Panc1 (cell line): ENCODE data around the gene GTPBP4. TPM values are rescaled to one million over a fixed set of nuclear protein-coding genes. Genes with fewer than 3 reads are reported as not detected.

Experiments
- ATAC-seq: fragments of 200-7000 bp; cut with Tn5 transposase; 2 replicates; pipeline ENCODE4 v1.9.1; 2020; ENCODE audit warnings: mild to moderate bottlenecking, moderate library complexity
- BruUV-seq: library from RNA; stranded (reverse); fragments of 400-500 nt; replicated peaks from 2 replicates; lab custom pipeline; 2021; lab: Mats Ljungman, UMichigan
- CTCF ChIA-PET: fragments of 300-600 bp; sonication (Branson Sonifier 250); formaldehyde crosslinking; loops from one replicate; lab custom pipeline; 2022; ENCODE audit warnings: antibody characterized with exemption; lab: Charles Lee
- POLR2A ChIA-PET: fragments of 300-600 bp; sonication (Branson Sonifier 250); formaldehyde crosslinking; loops from one replicate; lab custom pipeline; 2022; ENCODE audit warnings: antibody characterized with exemption; lab: Charles Lee
- DNase-seq: peaks from one replicate; pipeline ENCODE4 v3.0.0-alpha.2; 2010; ENCODE audit warnings: low read depth, low spot score
- H3K27ac ChIP-seq: 2 replicates; pipeline ENCODE4 v1.5.1; 2011; ENCODE audit warnings: mild to moderate bottlenecking, low read length, inconsistent platforms
- H3K27me3 ChIP-seq: fragments of 200-500 bp; sonication (Bioruptor generic); 2 replicates; pipeline ENCODE4 v1.6.0; 2014; ENCODE audit warnings: low read length, inconsistent platforms; ENCODE audit not compliant: control insufficient read depth, insufficient read depth
- H3K36me3 ChIP-seq: fragments of 200-500 bp; sonication (Bioruptor generic); 2 replicates; pipeline ENCODE4 v1.5.1; 2014; ENCODE audit warnings: inconsistent platforms, mild to moderate bottlenecking, low read length, moderate library complexity; ENCODE audit not compliant: control insufficient read depth, insufficient read depth
- H3K4me1 ChIP-seq: 2 replicates; pipeline ENCODE4 v1.5.1; 2011; ENCODE audit warnings: inconsistent platforms, mild to moderate bottlenecking, low read length, moderate library complexity; ENCODE audit not compliant: control insufficient read depth, insufficient read depth
- H3K4me3 ChIP-seq, 2 experiments: 2 replicates each; pipeline ENCODE4 v1.5.1; 2011 to 2012; ENCODE audit warnings: low read depth in 2 of 2, low read length in 2 of 2, mild to moderate bottlenecking in 2 of 2, inconsistent platforms in 1 of 2, moderate library complexity in 1 of 2
- H3K9me3 ChIP-seq: fragments of 200-500 bp; sonication (Bioruptor generic); 2 replicates; pipeline ENCODE4 v1.5.1; 2014; ENCODE audit warnings: low read depth, mild to moderate bottlenecking, inconsistent platforms, low read length, moderate library complexity; ENCODE audit not compliant: control insufficient read depth, insufficient read depth
- POLR2AphosphoS5 ChIP-seq: IDR thresholded peaks from 2 replicates; pipeline ENCODE4 v1.6.1; 2012; ENCODE audit warnings: mild to moderate bottlenecking, low read depth, low read length, moderate library complexity
- SIN3A ChIP-seq: IDR thresholded peaks from 2 replicates; pipeline ENCODE4 v1.6.1; 2012; ENCODE audit warnings: low read depth, mild to moderate bottlenecking, low read length, moderate library complexity, borderline replicate concordance; ENCODE audit not compliant: insufficient read depth
- TCF7L2 ChIP-seq: IDR thresholded peaks from 2 replicates; pipeline ENCODE4 v1.6.1; 2011; ENCODE audit warnings: mild to moderate bottlenecking, low read depth, low read length, inconsistent platforms
- in situ Hi-C: cut with HindIII; loops from 2 replicates; pipeline ENCODE4 v1.10.0; 2016; ENCODE audit warnings: low sequenced_read_pairs, low pct_unique_long_range_greater_than_20kb
- intact Hi-C: fragments of 100-400 bp; cut with micrococcal nuclease; formaldehyde crosslinking; loops from one replicate; pipeline ENCODE4 v1.10.0; 2022; ENCODE audit not compliant: unreplicated experiment
- total RNA-seq: library from RNA; stranded (reverse); gene quantifications from one replicate; pipeline ENCODE4 v1.2.1, GENCODE V29; 2021; ENCODE audit not compliant: unreplicated experiment
- TF ChIP-seq, protein P1 (sequence below), 2 experiments: IDR thresholded peaks; 2 replicates each; pipeline ENCODE4 v1.6.1; 2011 to 2012; ENCODE audit warnings: low read depth in 2 of 2, control low read depth in 1 of 2, low read length in 1 of 2, mild to moderate bottlenecking in 1 of 2, moderate library complexity in 1 of 2; ENCODE audit not compliant: insufficient read depth in 1 of 2
- TF ChIP-seq, protein P2 (sequence below): fragments of 450-650 bp; IDR thresholded peaks from 2 replicates; pipeline ENCODE4 v1.5.1; 2017; ENCODE audit warnings: mild to moderate bottlenecking

Gene GTPBP4
- total RNA-seq, 1 experiment from 2014 or later = 79.5 TPM

DNA sequence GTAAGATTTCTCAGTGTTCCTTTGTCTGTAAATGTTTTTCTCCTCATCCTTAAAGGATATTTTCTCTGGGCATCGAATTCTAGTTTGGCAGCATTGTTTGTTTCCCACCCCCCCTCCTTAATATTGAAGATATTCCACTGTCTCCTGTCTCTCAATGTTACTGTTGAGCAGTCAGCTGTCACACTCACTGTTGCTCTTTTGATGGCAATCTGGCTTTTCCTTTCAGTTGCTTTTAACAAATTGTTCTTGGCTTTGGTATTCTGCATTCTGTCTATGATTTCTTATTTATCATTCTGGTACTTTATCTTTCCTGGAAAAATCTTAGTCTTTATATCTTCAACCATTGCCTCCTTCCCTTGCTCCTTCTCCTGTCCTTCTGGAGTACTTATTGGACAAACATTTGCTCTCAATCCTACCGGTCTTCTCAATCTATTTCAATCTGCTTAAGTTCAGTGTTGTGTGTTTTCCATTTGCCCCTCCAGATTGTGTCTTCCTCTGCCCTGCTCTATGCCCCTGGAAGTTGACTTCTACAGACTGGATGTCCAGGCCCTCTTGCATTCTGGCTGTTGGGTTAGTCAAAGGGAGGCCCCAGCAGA is 9.3 kb upstream of the GTPBP4 start:
- peaks cover 6% of the 10 kb centered on the region; the same call in 1 of the 2 replicates for H3K9me3 ChIP-seq
- ATAC-seq = no peak
- TSS peak; percentile 35 for BruUV-seq
- no peaks in the 10 kb centered on the region for H3K27me3 ChIP-seq
- no peak for DNase-seq
- H3K4me3 ChIP-seq = no peak overlapping the region
- no peaks in the 10 kb centered on the region for H3K36me3 ChIP-seq
- POLR2A ChIA-PET = no interaction called here
- no peak for TF ChIP-seq TCF7L2
- CTCF ChIA-PET = no interaction called here
- no peaks in the 10 kb centered on the region for H3K4me1 ChIP-seq
- no peak overlapping the region for H3K27ac ChIP-seq
- intact Hi-C loops (no loop called here), in situ Hi-C loops (no loop called here)

DNA sequence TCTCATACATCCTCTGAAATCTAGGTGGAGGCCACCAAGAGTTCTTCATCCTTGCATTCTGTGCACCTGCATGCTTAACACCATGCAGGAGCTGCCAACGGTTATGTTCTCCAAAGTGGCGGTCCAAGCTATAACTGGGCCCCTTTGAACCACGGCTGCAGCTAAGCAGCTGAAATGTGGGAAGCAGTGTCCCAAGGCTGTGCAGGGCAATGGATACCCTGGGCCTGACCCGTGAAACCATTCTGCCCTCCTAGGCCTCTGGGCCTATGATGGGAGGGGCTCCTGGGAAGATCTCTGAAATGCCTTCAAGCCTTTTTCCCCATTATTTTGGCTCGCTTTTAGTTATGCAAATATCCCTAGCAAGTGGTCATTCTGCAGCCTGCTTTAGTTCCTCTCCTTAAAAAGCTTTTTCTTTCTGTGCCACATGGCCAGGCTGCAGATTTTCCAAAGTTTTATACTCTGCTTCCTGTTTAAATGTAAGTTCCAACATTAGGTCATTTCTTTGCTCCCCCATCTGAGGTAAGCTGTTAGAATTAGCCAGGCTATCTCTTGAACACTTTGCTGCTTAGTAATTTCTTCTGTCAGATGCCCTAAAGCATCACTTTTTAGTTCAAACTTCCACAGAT is 7.7 kb upstream of the GTPBP4 start:
- no TSS peak for BruUV-seq
- CTCF ChIA-PET = no interaction called here
- no peak for ATAC-seq
- intact Hi-C loops (no loop called here), in situ Hi-C loops (no loop called here)
- Histone ChIP-seq H3K9me3 (peaks cover 6% of the 10 kb centered on the region; the same call in 1 of the 2 replicates), H3K27me3 (no peaks in the 10 kb centered on the region), H3K27ac (no peak overlapping the region), H3K4me3 (no peak overlapping the region), H3K36me3 (no peaks in the 10 kb centered on the region), H3K4me1 (peaks cover 3% of the 10 kb centered on the region)
- POLR2A ChIA-PET = no interaction called here
- DNase-seq = no peak
- TF ChIP-seq POLR2AphosphoS5 = no peak
- TF ChIP-seq SIN3A = no peak
- TF ChIP-seq TCF7L2 = no peak
- TF ChIP-seq, protein P1, sequence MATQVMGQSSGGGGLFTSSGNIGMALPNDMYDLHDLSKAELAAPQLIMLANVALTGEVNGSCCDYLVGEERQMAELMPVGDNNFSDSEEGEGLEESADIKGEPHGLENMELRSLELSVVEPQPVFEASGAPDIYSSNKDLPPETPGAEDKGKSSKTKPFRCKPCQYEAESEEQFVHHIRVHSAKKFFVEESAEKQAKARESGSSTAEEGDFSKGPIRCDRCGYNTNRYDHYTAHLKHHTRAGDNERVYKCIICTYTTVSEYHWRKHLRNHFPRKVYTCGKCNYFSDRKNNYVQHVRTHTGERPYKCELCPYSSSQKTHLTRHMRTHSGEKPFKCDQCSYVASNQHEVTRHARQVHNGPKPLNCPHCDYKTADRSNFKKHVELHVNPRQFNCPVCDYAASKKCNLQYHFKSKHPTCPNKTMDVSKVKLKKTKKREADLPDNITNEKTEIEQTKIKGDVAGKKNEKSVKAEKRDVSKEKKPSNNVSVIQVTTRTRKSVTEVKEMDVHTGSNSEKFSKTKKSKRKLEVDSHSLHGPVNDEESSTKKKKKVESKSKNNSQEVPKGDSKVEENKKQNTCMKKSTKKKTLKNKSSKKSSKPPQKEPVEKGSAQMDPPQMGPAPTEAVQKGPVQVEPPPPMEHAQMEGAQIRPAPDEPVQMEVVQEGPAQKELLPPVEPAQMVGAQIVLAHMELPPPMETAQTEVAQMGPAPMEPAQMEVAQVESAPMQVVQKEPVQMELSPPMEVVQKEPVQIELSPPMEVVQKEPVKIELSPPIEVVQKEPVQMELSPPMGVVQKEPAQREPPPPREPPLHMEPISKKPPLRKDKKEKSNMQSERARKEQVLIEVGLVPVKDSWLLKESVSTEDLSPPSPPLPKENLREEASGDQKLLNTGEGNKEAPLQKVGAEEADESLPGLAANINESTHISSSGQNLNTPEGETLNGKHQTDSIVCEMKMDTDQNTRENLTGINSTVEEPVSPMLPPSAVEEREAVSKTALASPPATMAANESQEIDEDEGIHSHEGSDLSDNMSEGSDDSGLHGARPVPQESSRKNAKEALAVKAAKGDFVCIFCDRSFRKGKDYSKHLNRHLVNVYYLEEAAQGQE (IDR thresholded peaks at IDR 0.05; ENCODE audit: insufficient read depth in 1 of 2, low read depth in 2 of 2, low read length in 1 of 2) = no peak
- TF ChIP-seq, protein P2, sequence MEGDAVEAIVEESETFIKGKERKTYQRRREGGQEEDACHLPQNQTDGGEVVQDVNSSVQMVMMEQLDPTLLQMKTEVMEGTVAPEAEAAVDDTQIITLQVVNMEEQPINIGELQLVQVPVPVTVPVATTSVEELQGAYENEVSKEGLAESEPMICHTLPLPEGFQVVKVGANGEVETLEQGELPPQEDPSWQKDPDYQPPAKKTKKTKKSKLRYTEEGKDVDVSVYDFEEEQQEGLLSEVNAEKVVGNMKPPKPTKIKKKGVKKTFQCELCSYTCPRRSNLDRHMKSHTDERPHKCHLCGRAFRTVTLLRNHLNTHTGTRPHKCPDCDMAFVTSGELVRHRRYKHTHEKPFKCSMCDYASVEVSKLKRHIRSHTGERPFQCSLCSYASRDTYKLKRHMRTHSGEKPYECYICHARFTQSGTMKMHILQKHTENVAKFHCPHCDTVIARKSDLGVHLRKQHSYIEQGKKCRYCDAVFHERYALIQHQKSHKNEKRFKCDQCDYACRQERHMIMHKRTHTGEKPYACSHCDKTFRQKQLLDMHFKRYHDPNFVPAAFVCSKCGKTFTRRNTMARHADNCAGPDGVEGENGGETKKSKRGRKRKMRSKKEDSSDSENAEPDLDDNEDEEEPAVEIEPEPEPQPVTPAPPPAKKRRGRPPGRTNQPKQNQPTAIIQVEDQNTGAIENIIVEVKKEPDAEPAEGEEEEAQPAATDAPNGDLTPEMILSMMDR = no peak

DNA sequence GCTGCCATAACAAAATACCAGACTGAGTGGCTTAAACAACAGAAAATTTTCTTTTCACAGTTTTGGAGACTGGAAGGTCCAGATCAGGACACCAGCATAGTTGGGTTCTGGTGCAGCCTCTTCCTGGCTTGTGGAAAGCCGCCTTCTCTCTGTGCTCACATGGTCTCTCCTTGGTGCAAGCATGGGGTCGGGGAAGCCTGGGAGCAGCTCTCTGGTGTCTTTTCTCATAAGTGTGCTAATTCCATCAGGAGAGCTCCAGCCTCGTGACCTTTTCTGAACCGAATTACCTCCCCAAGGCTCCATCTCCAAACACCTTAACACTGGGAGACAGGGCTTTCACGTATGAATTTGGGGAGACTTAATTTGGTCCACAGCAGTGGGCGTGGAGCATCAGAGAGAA is 4.8 kb upstream of the GTPBP4 start:
- BruUV-seq = no TSS peak

More for the DNA sequence above, 4.8 kb upstream of the GTPBP4 start:
- Histone ChIP-seq H3K27ac (no peak overlapping the region), H3K4me3 (no peak overlapping the region), H3K4me1 (peaks cover 10% of the 10 kb centered on the region), H3K9me3 (peaks cover 6% of the 10 kb centered on the region; the same call in 1 of the 2 replicates), H3K36me3 (no peaks in the 10 kb centered on the region; the same call in 1 of the 2 replicates), H3K27me3 (no peaks in the 10 kb centered on the region)
- POLR2A ChIA-PET = no interaction called here
- CTCF ChIA-PET = no interaction called here
- DNase-seq = no peak
- TF ChIP-seq, protein P1 (IDR thresholded peaks at IDR 0.05; ENCODE audit: insufficient read depth in 1 of 2, low read depth in 2 of 2, low read length in 1 of 2) = no peak
- TF ChIP-seq, protein P2 = no peak
- no peak for TF ChIP-seq SIN3A
- no peak for ATAC-seq
- intact Hi-C loops (no loop called here), in situ Hi-C loops (no loop called here)
